SJCRH30 (cell line): Measurements from ENCODE around the gene CREG2. TPM values are rescaled to one million over a fixed set of nuclear protein-coding genes. Genes with fewer than 3 reads are reported as not detected.

Source experiments
- DNase-seq, 2 experiments: peaks; one replicate each; pipeline ENCODE4 v3.0.0-alpha.2; 2015 to 2020
- H3K27ac ChIP-seq: fragments of 250-450 bp; sonication (Bioruptor Pico); 2 replicates; pipeline ENCODE4 v1.5.1; 2020; ENCODE audit warnings: mild to moderate bottlenecking, moderate library complexity
- H3K27me3 ChIP-seq: fragments of 250-450 bp; sonication (Bioruptor Pico); 2 replicates; pipeline ENCODE4 v1.5.1; 2020; ENCODE audit warnings: mild to moderate bottlenecking, moderate library complexity
- H3K36me3 ChIP-seq: fragments of 250-450 bp; sonication (Bioruptor Pico); 2 replicates; pipeline ENCODE4 v1.5.1; 2020; ENCODE audit warnings: mild to moderate bottlenecking, moderate library complexity
- H3K4me1 ChIP-seq: fragments of 250-450 bp; sonication (Bioruptor Pico); 2 replicates; pipeline ENCODE4 v1.5.1; 2020; ENCODE audit warnings: mild to moderate bottlenecking, moderate library complexity
- H3K4me3 ChIP-seq: fragments of 250-450 bp; sonication (Bioruptor Pico); 2 replicates; pipeline ENCODE4 v1.5.1; 2020; ENCODE audit warnings: mild to moderate bottlenecking, moderate library complexity
- H3K9me3 ChIP-seq: fragments of 250-450 bp; sonication (Bioruptor Pico); replicated peaks from 2 replicates; pipeline ENCODE4 v1.5.1; 2020; ENCODE audit warnings: mild to moderate bottlenecking, moderate library complexity
- total RNA-seq: library from RNA; depleted of rRNA; stranded (reverse); fragments of >200 nt; shearing (Covaris generic); gene quantifications from 2 replicates; pipeline ENCODE4 v1.2.3, GENCODE V29; 2014

The CREG2 gene
- total RNA-seq, 1 experiment from 2014 or later: 0.04 TPM

- Histone ChIP-seq H3K27ac (no peak overlapping the region), H3K36me3 (no peaks in the 10 kb centered on the region)
These were observed 31.3 kb upstream of the CREG2 start for GRCh38 chr2:101418460-101419095.

GRCh38 chr2:101416609-101417008 lies 29.3 kb upstream of the CREG2 start:
- no peaks in the 10 kb centered on the region for H3K4me1 ChIP-seq
- peak in 1 of 2 experiments; percentile 34 for DNase-seq
- H3K27ac ChIP-seq: no peak overlapping the region
- H3K27me3 ChIP-seq: no peaks in the 10 kb centered on the region
- no peak overlapping the region for H3K4me3 ChIP-seq
- no peaks in the 10 kb centered on the region for H3K36me3 ChIP-seq
- H3K9me3 ChIP-seq: no peaks in the 10 kb centered on the region

More at GRCh38 chr2:101418460-101419095, 31.3 kb upstream of the CREG2 start:
- no peak overlapping the region for H3K4me3 ChIP-seq
- no peaks in the 10 kb centered on the region; the same call in 1 of the 2 replicates for H3K9me3 ChIP-seq
- H3K27me3 ChIP-seq: no peaks in the 10 kb centered on the region
- no peak for DNase-seq
- H3K4me1 ChIP-seq: no peaks in the 10 kb centered on the region

- no peaks in the 10 kb centered on the region for H3K9me3 ChIP-seq
These were observed 28.6 kb upstream of the CREG2 start for GRCh38 chr2:101415884-101416283.

GRCh38 chr2:101415220-101415619 lies 27.9 kb upstream of the CREG2 start:
- H3K9me3 ChIP-seq: no peaks in the 10 kb centered on the region
- no peaks in the 10 kb centered on the region for H3K4me1 ChIP-seq
- no peaks in the 10 kb centered on the region for H3K36me3 ChIP-seq
- no peak for DNase-seq
- H3K27ac ChIP-seq: no peak overlapping the region
- no peaks in the 10 kb centered on the region for H3K27me3 ChIP-seq
- no peak overlapping the region for H3K4me3 ChIP-seq

More at GRCh38 chr2:101415884-101416283, 28.6 kb upstream of the CREG2 start:
- Histone ChIP-seq H3K36me3 (no peaks in the 10 kb centered on the region), H3K4me3 (no peak overlapping the region), H3K27ac (no peak overlapping the region), H3K27me3 (no peaks in the 10 kb centered on the region), H3K4me1 (no peaks in the 10 kb centered on the region)
- no peak for DNase-seq

GRCh38 chr2:101412092-101412694 lies 24.9 kb upstream of the CREG2 start:
- Histone ChIP-seq H3K27me3 (no peaks in the 10 kb centered on the region), H3K4me3 (no peak overlapping the region), H3K36me3 (no peaks in the 10 kb centered on the region), H3K27ac (no peak overlapping the region), H3K4me1 (peaks cover under 1% of the 10 kb centered on the region; the same call in 1 of the 2 replicates), H3K9me3 (no peaks in the 10 kb centered on the region)
- DNase-seq: no peak

GRCh38 chr2:101410746-101411145 lies 23.4 kb upstream of the CREG2 start:
- H3K4me1 ChIP-seq: peaks cover 3% of the 10 kb centered on the region; the same call in 1 of the 2 replicates
- DNase-seq: no peak
- H3K27me3 ChIP-seq: no peaks in the 10 kb centered on the region
- H3K4me3 ChIP-seq: no peak overlapping the region
- no peaks in the 10 kb centered on the region for H3K36me3 ChIP-seq
- H3K27ac ChIP-seq: no peak overlapping the region
- no peaks in the 10 kb centered on the region for H3K9me3 ChIP-seq

GRCh38 chr2:101410114-101410513 lies 22.8 kb upstream of the CREG2 start:
- no peak overlapping the region for H3K27ac ChIP-seq
- no peak for DNase-seq
- no peaks in the 10 kb centered on the region for H3K9me3 ChIP-seq
- H3K4me1 ChIP-seq: peaks cover 3% of the 10 kb centered on the region; the same call in 1 of the 2 replicates
- H3K27me3 ChIP-seq: no peaks in the 10 kb centered on the region
- H3K36me3 ChIP-seq: no peaks in the 10 kb centered on the region
- no peak overlapping the region for H3K4me3 ChIP-seq

GRCh38 chr2:101409699-101410098 lies 22.4 kb upstream of the CREG2 start:
- no peaks in the 10 kb centered on the region for H3K9me3 ChIP-seq
- H3K4me1 ChIP-seq: peaks cover 3% of the 10 kb centered on the region; the same call in 1 of the 2 replicates
- H3K36me3 ChIP-seq: no peaks in the 10 kb centered on the region
- H3K27me3 ChIP-seq: no peaks in the 10 kb centered on the region
- DNase-seq: no peak
- H3K4me3 ChIP-seq: no peak overlapping the region
- no peak overlapping the region for H3K27ac ChIP-seq

- H3K9me3 ChIP-seq: no peaks in the 10 kb centered on the region
- H3K4me3 ChIP-seq: no peak overlapping the region
- no peaks in the 10 kb centered on the region for H3K36me3 ChIP-seq
- peaks cover 3% of the 10 kb centered on the region; the same call in 1 of the 2 replicates for H3K4me1 ChIP-seq
- H3K27me3 ChIP-seq: no peaks in the 10 kb centered on the region
- no peak overlapping the region for H3K27ac ChIP-seq
- peak in 1 of 2 experiments; percentile 15 for DNase-seq
These were observed 21.6 kb upstream of the CREG2 start for GRCh38 chr2:101408925-101409324.

- H3K27me3 ChIP-seq: peaks cover 9% of the 10 kb centered on the region; the same call in 1 of the 2 replicates
- no peaks in the 10 kb centered on the region for H3K9me3 ChIP-seq
- no peak for DNase-seq
- H3K36me3 ChIP-seq: no peaks in the 10 kb centered on the region
- H3K4me3 ChIP-seq: no peak overlapping the region
- no peak overlapping the region for H3K27ac ChIP-seq
- H3K4me1 ChIP-seq: peaks cover 3% of the 10 kb centered on the region; the same call in 1 of the 2 replicates
These were observed 18.1 kb upstream of the CREG2 start for GRCh38 chr2:101405351-101405899.

- Histone ChIP-seq H3K36me3 (no peaks in the 10 kb centered on the region), H3K27ac (no peak overlapping the region), H3K27me3 (peaks cover 9% of the 10 kb centered on the region; the same call in 1 of the 2 replicates), H3K4me1 (peaks cover 3% of the 10 kb centered on the region; the same call in 1 of the 2 replicates), H3K4me3 (no peak overlapping the region), H3K9me3 (no peaks in the 10 kb centered on the region)
- DNase-seq: no peak
These were observed 16.4 kb upstream of the CREG2 start for GRCh38 chr2:101403745-101404144.

- Histone ChIP-seq H3K9me3 (no peaks in the 10 kb centered on the region), H3K36me3 (no peaks in the 10 kb centered on the region), H3K4me1 (peaks cover 3% of the 10 kb centered on the region; the same call in 1 of the 2 replicates), H3K27me3 (peaks cover 9% of the 10 kb centered on the region; the same call in 1 of the 2 replicates), H3K27ac (no peak overlapping the region), H3K4me3 (no peak overlapping the region)
- DNase-seq: no peak
These were observed 15.3 kb upstream of the CREG2 start for GRCh38 chr2:101402630-101403029.

- Histone ChIP-seq H3K27me3 (peaks cover 9% of the 10 kb centered on the region; the same call in 1 of the 2 replicates), H3K27ac (no peak overlapping the region), H3K9me3 (no peaks in the 10 kb centered on the region), H3K4me3 (no peak overlapping the region), H3K4me1 (no peaks in the 10 kb centered on the region), H3K36me3 (no peaks in the 10 kb centered on the region)
- no peak for DNase-seq
These were observed 14.6 kb upstream of the CREG2 start for GRCh38 chr2:101401906-101402305.

- Histone ChIP-seq H3K36me3 (no peaks in the 10 kb centered on the region), H3K27ac (no peak overlapping the region), H3K9me3 (no peaks in the 10 kb centered on the region), H3K27me3 (peaks cover 9% of the 10 kb centered on the region; the same call in 1 of the 2 replicates), H3K4me3 (no peak overlapping the region), H3K4me1 (no peaks in the 10 kb centered on the region)
- DNase-seq: no peak
These were observed 14.0 kb upstream of the CREG2 start for GRCh38 chr2:101401326-101401665.
